GM12872 (cell line): ENCODE measurements around the gene FSTL4.

Experiments used
- TF ChIP-seq, protein P1 (sequence below): IDR thresholded peaks from 3 replicates; pipeline ENCODE4 v1.5.1; 2011; ENCODE audit warnings: low read depth, mild to moderate bottlenecking, low read length, moderate library complexity; ENCODE audit not compliant: insufficient read depth

FSTL4 gene

DNA sequence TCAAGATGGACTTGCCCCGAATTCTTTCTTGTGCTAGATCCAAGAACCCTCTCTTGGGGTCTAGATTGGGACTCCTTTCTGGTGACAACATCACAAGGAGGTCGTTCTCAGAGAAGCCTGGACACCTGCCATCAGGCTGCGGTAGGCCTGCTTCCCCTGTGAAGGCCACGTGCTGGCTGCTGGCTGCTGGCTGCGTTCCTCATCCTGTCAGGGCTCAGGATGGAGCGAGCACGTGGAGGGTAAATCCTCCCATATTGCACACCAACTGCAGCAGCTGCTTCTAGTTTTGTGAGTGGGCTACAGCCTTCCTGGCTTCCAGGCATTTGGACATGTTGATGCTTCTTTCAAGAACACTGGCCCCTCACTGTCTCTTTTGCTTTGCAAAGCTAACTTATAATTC lies 464.9 kb downstream of the FSTL4 start:
- TF ChIP-seq, protein P1, sequence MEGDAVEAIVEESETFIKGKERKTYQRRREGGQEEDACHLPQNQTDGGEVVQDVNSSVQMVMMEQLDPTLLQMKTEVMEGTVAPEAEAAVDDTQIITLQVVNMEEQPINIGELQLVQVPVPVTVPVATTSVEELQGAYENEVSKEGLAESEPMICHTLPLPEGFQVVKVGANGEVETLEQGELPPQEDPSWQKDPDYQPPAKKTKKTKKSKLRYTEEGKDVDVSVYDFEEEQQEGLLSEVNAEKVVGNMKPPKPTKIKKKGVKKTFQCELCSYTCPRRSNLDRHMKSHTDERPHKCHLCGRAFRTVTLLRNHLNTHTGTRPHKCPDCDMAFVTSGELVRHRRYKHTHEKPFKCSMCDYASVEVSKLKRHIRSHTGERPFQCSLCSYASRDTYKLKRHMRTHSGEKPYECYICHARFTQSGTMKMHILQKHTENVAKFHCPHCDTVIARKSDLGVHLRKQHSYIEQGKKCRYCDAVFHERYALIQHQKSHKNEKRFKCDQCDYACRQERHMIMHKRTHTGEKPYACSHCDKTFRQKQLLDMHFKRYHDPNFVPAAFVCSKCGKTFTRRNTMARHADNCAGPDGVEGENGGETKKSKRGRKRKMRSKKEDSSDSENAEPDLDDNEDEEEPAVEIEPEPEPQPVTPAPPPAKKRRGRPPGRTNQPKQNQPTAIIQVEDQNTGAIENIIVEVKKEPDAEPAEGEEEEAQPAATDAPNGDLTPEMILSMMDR, result no peak
